ENCODE data around the gene UBA52. TPM values are rescaled to one million over a fixed set of nuclear protein-coding genes. Genes with fewer than 3 reads are reported as not detected.
"Not testable (repeated sequence)": the region's sequence is repeated elsewhere in the genome, so short reads cannot be mapped to it uniquely, and the experiment has no call there.

UBA52 gene
- 878 TPM for total RNA-seq

DNA sequence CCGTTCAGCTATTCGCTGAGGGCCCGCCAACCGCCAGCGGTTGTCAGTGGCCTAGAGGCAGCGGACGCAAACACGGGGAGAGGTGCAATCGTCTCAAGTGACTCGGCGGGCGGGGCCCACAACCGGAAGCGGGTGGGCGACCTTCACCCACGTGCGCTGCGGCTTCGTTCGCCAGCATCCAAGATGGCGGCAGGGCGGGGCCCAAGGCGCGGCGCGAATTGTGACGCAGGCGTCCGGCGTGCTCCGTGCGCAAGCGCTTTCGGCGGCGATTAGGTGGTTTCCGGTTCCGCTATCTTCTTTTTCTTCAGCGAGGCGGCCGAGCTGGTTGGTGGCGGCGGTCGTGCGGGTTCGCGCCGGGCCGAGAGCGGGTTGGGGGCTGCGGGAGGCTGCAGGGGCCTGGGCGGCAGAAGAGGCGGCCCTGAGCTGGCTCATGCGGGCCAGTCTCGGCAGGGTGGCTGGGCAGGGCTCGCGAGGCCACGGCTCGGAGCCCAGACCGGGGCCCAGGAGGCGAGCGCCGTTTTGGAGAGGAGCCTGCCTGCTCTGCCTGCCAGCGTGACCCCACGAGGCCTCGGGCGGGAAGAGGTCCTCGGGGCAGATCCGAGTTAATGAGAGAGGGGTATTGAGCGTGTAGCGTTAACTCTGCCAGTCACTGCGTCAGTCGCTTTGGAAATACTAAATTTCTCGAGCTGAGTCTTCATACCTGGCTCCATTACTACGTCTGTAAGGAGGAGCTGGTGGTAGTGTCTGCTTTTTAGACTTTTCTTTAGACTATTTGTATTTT is at the start of gene UBA52:
TSS of gene UBA52 (plus strand) at position 294 of the 781 bp plus-strand sequence. CDS start 1,444 bp downstream, outside the sequence.
- peak; percentile 98 for DNase-seq (ENCODE audit: low spot score)

DNA sequence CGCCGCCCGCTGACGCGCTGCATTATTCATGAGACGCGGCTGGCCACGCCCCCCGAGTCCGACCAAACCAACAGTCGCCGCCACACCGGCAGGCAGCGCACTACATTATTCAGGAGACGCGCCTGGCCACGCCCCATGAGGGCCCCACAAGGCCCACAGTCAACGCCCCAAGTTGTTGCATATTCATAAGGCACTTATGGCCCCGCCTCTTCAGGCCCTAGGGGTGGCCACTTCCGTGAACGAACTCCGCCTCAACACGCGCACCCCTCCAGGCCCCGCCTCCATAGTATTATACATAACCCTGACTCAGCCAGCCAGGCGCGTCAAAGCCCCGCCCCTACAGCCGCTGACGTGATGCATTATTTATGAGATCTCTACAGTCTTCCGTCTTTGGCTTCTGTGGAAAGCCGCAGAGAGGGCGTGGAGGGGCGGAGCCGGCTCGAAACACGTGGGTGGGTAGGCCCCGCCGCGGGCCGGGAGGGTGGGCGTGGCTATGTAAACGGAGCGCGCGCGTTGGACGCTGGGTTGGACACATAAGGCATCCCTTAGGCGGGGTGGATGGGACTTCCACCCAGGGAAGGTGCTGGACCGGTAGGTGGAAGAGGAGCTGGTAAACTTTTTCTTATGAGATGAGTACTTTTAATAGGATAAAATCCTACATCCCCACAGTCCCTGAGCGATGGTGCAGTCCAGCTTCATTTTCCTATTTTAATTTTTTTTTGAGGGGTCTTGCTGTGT is 49.4 kb upstream of the UBA52 start:
- peak; percentile 100 for DNase-seq (ENCODE audit: low spot score)

GRCh38 chr19:18522862-18523440 is 48.7 kb upstream of the UBA52 start:
- not testable (repeated sequence) for DNase-seq (ENCODE audit: low spot score)

- DNase-seq (ENCODE audit: low spot score): no peak
Measured at GRCh38 chr19:18523841-18524240, 47.8 kb upstream of the UBA52 start.

- no peak for DNase-seq (ENCODE audit: low spot score)
Measured at GRCh38 chr19:18526316-18526715, 45.3 kb upstream of the UBA52 start.

DNA sequence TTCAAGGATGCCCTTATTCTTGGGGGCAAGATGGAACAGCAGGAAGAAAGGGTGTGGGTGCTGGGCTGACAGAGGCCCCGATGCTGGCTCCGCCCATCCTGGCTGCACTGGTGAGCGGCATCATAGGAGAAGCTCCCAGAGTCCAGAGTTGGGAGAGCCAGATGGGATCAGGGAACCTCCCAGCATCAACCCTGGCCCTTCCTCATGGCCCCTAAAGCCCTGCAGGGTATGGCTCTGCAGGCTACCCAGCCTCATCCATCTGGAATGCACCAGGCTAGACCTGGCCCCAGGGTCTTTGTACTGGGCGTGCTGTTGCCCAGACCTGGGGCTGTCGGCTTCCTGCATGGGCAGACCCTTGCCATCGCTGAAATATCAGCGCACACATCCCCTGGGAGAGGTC is 41.9 kb upstream of the UBA52 start:
- no peak for DNase-seq (ENCODE audit: low spot score)

DNA sequence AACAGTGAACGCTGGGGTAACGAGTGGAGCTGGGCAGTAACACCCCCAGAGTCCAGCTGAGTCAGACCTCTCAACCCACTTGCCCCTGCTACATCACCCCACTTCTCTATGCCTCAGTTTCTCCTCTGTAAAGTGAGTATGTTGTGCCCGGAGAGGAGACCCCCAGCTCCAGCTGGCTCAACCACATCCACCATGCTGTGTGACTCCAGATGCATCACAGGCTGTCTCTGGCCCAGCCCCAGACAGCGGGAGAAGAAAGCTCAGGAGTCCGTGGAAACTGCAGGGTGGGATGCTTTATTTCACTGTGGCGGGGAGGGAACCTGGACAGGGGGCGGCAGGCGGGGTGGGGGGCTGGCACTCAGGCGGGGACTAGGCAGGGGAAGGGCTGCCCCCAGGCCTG is 40.2 kb upstream of the UBA52 start:
- no peak for DNase-seq (ENCODE audit: low spot score)

DNA sequence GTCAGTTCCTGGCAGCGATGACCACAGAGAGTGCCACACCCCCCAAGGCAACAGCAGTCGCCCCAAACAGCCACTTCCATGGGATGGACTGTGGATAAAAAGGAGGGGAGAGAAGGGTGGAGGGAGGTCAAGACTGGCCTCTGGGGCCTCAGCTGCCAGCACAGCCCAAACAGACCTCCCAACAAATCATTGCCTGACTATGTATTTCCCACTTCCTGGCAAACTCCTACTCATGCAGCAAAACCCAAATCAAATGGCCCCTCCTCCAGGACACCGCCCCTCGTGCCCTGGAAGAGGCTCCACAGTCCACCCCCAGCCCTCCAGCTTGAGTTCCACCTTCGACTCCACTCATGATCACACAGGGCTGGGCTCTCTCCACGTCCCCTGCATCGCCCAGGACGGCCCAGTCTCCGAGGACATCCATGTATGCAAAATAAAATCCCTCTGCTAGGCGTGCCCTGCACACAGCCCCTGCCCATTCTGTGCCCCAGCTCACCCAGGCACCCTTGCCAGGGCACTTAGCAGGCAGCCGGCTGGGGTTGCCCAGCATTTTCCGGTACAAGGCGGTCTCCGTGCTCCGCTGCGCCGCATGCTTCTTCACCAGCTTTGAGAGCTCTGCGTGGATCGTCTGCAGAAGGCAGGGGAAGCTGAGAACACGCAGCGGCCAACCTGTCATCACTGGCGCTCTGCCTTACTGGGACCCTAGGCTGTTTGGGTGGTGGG is 39.3 kb upstream of the UBA52 start:
- DNase-seq (ENCODE audit: low spot score): no peak

DNA sequence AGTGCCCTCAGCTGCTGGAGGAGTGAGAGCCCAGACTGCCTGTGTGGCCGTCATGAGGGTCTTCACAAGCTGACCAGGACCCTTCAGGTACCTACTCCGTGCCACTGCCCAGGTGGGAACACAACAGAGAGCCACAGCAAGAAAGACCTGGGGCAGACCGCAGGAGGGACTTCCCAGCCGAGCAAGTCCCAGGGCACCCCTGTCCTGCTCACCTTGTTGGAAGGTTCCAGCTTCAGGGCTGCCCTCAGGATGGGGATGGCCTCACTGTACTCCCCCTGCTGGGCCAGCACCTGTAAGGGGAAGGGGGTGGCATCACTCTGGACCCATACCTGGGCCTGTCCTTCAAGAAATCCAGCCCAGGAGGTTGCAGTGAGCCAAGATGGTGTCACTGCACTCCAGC is 38.6 kb upstream of the UBA52 start:
- no peak for DNase-seq (ENCODE audit: low spot score)

DNA sequence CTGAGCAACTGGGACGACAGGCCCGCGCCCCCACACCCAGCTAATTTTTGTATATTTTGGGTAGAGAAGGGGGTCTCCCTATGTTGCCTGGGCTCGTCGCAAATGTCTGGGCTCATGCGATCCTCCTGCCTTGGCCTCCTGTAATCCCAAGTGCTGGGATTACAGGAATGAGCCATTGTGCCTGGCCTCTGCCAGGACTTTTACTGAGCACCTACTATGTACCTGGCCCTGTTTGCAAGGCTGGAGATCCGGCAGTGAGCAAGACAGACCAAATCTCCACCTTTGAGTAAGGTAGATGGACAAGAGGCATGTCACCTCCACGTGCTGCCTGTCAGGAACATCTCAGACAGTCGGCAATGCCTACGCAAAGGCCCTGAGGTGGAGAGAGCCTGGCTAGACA is 35.2 kb upstream of the UBA52 start:
- no peak for DNase-seq (ENCODE audit: low spot score)

DNA sequence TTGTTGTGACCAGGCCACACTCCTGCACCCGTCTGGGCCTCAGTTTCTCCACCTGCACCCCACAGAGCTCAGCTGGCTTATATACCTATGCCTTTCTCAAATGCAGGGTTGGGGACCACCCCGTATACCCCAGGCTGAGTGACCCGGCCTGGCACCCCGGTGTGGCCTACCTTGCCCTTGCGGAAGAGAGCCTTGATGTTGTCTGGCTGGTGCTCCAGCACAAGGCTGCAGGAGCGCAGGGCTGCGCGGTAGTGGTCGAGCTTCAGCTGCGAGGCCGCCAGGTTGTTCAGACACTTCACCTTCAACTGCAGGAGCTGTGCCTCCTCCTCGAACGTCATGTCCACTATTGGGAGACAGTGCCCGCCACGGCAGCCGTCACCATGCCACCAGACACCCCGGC is 34.2 kb upstream of the UBA52 start:
- DNase-seq (ENCODE audit: low spot score): no peak

DNA sequence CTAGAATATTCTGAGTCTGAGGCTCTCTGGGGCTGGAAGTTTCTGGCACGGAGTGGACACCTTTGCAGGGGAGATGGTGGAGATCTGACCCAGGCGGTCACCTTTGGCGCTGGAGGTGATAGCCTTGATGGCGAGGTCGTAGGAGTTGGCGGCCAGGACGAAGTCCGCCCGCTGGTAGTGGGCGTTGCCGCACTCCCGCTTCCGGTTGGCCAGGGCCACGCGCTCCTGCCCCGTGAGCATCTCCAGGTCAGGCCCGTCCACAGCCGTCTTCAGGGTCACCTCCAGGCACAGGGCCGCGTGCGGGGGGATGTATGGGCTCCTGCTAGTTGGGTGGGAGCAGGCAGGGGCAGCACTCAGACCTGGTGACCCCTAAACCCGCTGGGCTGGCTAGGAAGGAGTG is 33.5 kb upstream of the UBA52 start:
- no peak for DNase-seq (ENCODE audit: low spot score)

DNA sequence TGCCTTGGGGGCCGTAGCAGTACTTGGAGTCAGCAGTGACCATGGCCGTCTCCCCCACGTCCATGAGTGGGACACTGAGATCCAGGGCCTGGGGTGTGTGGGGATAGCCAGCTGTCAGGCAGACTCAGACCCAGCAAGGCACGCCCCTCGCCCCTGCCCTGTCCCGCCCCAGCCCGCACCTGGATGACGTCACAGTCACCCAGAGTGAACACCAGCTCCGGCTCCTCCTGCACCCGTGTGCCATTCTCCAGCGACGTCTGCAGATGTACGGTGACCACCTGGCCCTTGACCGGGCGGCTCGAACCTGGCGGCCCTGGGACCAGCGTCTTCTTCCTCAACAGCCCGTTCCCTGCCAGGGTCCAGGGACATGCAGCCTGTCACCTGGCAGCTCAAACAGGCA is 32.3 kb upstream of the UBA52 start:
- no peak for DNase-seq (ENCODE audit: low spot score)

GRCh38 chr19:18540200-18540599 is 31.5 kb upstream of the UBA52 start:
- not testable (repeated sequence) for DNase-seq (ENCODE audit: low spot score)

DNA sequence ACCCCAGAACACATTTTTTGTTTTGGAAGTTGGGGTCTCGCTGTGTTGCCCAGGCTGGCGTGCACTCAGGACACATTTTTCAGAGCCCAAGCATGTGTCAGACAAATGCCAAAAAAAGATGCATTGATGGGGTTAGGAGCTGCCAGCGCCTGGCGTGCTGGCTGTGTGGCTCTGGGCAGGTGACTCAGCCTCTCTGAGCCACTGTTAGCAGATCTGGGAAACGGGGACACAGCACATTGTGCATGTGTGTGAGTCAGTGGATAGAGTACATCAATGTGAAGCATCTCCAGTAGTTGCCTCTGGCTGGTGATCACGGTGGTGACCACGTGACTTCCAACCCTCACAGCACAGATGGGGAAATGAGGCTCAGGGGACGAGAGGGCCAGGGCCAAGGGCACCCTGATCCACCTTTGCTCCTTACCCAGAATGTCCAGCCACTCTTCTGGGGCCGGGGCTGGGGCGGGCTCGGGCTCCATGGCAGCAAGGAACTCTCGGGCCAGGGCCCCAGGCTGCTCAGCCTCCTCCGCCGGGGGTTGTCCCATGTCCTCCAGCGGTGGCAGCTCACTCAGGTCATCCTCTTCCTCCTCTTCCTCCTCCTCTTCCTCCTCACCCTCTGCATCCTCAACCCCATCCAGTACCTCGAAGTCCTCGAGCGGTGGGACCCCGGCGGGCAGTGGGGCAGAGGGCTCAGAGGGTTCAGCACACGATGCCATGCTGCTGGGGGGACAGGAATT is 30.2 kb upstream of the UBA52 start:
- no peak for DNase-seq (ENCODE audit: low spot score)

DNA sequence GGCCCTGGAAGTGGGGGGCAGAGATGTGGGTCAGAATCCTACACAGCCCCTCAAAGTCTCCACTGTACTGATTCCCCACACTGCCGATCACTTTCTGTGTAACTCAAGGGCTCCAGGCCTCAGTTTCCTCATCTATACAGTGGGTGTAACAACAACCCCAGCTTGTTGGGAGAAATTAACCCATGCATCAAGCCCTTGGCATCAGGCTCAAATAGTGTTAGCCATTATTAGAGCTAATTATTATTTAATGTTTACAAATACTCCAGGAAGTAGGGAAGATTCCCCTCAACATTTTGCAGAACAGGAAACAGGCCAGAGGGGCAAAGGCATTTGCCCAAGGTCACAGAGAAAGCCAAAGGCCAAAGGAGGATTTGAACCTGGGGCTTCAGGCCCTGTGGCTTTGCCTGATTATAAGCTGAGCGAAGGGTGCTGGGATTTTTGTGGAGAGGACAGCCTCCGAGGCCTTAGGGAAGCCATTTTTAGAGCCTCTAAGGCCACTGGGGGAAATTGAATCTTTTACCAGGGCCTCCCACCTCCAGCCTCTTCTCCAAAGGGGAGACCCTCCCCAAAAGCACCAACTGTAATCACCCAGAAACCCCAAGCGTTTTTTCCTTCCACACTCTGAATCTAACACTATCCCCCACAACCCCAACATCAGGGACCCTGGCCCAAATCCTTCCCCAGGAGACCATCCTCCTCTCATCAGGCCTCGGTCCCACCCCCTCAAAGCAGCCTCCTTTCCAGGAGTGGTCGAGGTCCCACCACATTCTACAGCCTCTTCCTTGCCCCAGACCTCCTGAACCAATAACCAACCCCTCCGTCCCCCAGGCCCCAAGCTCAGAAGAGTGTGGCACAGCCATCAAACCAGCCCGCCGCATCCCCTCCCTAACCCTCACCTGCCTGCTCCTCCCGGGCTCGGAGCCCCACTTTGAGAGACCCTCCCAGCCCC is 29.4 kb upstream of the UBA52 start:
- DNase-seq (ENCODE audit: low spot score): no peak

GRCh38 chr19:18542941-18543813 is 28.5 kb upstream of the UBA52 start, which contains the start of gene FKBP8:
Gene FKBP8, minus strand, starts transcription at chr19:18543573. Its CDS starts 1,603 bp downstream, at chr19:18541970.
- DNase-seq (ENCODE audit: low spot score): peak; percentile 94

DNA sequence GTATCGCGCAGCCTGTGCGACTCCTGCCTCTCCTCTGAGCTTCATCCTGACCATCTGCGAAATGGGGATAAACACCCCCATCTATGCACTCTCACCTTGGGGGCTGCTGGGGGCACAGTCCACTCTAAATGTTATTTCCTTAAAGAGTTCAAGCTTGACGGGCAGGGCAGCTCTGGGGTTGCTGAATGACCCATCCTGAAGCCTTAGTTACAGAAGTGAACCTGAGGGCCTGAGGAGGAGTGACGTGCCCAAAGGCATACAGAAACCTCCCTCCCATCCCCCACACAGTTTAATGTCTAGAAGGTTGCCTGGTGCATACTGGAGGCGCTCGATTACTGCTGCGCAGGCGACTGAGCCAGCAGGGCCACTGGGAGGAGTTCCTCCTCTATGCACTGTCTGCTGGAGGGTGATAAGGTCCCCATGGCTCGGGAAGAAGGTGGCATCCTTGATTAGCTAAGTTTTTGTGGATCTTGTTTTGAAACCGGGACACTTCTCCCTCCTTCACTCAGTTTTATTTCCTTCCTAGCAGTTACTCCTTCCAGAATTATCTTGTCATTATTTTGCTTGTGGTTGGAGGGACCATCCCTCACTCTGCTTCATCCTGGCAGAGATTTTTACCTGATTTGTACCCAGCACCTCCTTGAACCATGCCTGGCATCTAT is 27.7 kb upstream of the UBA52 start:
- DNase-seq (ENCODE audit: low spot score): peak; percentile 74

GRCh38 chr19:18551631-18552030 is 20.0 kb upstream of the UBA52 start:
- no peak for DNase-seq (ENCODE audit: low spot score)
